Fibroblast of villous mesenchyme (primary cell): Measurements from ENCODE around the gene SLC3A2. TPM values are rescaled to one million over a fixed set of nuclear protein-coding genes. Genes with fewer than 3 reads are reported as not detected.
"Not testable (repeated sequence)": the region's sequence is repeated elsewhere in the genome, so short reads cannot be mapped to it uniquely, and the experiment has no call there.

ENCODE experiments used
- DNase-seq: peaks from one replicate; pipeline ENCODE4 v3.0.0-alpha.2; 2010; ENCODE audit warnings: low read depth
- H3K4me3 ChIP-seq: 2 replicates; pipeline ENCODE4 v1.5.1; 2011; ENCODE audit warnings: low read depth, mild to moderate bottlenecking, low read length
- total RNA-seq: library from RNA; depleted of rRNA; stranded (reverse); fragments of >200 nt; gene quantifications from 2 replicates; pipeline ENCODE4 v1.2.3, GENCODE V29; 2012
- TF ChIP-seq, protein P1 (sequence below): IDR thresholded peaks from 2 replicates; pipeline ENCODE4 v1.5.1; 2012; ENCODE audit warnings: low read depth, mild to moderate bottlenecking, low read length; ENCODE audit not compliant: insufficient read depth

Gene SLC3A2
- total RNA-seq, 1 donor = 117 TPM

GRCh38 chr11:62839050-62839945 lies 41.4 kb upstream of the SLC3A2 start, which contains the start of gene WDR74:
TSS of gene WDR74 (minus strand) at chr11:62839590. CDS start at chr11:62839570, 20 bp downstream.
- peak within 1 kb of the TSS; percentile 95 for H3K4me3 ChIP-seq
- DNase-seq = peak; percentile 96
- TF ChIP-seq, protein P1, sequence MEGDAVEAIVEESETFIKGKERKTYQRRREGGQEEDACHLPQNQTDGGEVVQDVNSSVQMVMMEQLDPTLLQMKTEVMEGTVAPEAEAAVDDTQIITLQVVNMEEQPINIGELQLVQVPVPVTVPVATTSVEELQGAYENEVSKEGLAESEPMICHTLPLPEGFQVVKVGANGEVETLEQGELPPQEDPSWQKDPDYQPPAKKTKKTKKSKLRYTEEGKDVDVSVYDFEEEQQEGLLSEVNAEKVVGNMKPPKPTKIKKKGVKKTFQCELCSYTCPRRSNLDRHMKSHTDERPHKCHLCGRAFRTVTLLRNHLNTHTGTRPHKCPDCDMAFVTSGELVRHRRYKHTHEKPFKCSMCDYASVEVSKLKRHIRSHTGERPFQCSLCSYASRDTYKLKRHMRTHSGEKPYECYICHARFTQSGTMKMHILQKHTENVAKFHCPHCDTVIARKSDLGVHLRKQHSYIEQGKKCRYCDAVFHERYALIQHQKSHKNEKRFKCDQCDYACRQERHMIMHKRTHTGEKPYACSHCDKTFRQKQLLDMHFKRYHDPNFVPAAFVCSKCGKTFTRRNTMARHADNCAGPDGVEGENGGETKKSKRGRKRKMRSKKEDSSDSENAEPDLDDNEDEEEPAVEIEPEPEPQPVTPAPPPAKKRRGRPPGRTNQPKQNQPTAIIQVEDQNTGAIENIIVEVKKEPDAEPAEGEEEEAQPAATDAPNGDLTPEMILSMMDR = no peak

DNA sequence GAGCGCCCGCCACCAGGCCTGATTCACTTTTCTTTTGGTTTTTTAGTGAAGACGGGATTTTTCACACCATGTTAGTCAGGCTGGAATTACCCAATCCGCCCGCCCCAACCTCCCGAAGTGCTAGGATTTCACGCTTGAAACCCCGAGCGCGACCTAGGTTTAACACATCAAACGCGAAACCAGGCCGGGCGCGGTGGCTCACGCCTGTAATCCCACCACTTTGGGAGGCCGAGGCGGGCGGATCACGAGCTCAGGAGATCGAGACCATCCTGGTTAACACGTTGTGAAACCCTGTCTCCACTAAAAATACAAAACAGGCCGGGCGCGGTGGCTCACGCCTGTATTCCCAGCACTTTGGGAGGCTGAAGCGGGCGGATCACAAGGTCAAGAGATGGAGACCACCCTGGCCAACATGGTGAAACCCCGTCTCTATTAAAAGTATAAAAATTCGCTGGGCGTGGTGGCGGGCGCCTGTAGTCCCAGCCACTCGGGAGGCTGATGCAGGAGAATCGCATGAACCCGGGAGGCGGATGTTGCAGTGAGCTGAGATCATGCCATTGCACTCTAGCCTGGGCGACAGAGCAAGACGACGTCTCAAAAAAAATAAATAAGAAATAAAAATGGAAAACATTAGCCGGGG lies 39.9 kb upstream of the SLC3A2 start:
- DNase-seq = peak; percentile 91

DNA sequence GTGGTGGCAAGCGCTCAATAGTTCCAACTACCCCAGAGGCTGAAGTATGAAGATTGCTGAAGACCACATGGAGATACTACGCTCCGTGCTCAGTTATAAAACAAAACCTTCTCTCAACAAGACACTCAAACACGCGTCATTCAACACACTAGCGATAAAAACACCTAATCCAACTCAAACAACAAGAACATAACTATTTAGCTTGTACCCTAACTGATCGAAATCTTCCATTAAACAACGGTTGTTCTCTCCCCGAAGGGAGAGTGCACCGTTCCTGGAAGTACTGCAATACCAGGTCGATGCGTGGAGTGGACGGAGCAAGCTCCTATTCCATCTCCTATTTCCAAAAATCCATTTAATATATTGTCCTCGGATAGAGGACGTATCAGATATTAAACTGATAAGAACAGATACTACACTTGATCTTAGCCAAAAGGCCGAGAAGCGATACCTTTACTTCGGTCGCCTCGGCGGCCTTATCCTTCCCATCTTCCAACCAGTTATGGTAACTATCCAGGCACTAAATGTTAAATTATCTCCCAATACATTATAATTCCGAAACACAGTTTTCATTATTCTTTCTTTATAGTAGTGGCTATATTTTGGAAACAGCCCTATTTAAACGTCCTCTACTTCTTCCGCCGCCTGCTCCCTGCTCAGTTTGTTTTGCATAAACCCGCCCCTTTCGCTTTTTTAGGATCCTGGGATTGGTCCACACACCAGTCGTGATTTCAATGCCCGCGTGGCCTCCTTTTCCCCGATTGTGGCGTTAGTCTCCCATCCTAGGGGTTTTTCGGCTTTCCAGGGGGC lies 39.1 kb upstream of the SLC3A2 start:
- peak; percentile 100 for DNase-seq
- peak overlapping the region; percentile 95 for H3K4me3 ChIP-seq
- TF ChIP-seq, protein P1 = no peak

More for the DNA sequence above, 39.9 kb upstream of the SLC3A2 start:
- peak overlapping the region; percentile 95 for H3K4me3 ChIP-seq

DNA sequence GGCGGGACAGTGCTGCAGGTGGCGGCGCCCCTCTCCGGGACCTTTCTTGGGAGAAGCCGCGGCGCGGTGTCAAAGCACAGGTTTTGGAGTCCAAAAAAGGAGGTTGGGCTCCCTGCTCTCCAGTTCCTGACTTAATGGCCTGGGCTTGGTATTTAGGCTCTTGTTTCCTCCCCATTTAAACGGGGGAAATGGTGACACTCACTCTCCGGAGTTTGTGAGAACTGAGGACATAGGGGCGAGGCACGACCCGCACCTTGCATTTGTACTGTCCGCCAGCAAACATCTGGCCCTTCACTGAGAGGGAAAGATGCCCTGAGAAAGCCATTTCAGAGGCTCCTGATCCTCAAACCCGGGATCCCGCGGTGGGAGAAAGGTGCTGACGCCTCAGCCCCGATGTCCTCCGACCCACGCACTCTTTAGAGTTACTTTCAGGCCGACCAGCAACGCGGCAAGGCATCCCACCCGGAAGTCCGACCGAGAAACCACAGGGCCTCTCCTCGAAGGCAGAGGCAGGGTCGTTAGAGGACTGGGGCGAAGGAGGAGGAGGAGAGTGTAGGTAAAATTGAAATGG lies 38.4 kb upstream of the SLC3A2 start:
- TF ChIP-seq, protein P1 = no peak
- peak overlapping the region; percentile 45 for H3K4me3 ChIP-seq
- DNase-seq = peak; percentile 43

- DNase-seq = not testable (repeated sequence)
Observed at GRCh38 chr11:62842891-62843290, 37.8 kb upstream of the SLC3A2 start.

DNA sequence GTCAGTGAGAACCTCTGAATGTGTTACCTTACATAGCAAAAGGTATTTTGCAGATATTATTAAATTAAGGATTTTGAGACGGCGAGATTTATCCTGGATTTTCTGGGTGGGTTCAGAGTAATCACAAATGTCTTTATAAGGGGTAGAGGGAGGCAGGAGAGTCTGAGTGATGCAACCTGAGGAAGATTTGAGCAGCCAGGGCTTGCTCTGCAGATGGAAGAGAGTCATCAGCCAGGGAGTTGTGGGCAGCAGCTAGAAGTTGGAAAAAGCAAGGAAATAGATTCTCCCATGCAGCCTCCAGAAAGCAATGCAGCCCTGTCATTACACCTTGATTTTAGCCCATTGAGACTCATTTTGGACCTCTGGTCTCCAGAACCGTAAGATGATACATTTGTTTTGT lies 37.2 kb upstream of the SLC3A2 start:
- DNase-seq = no peak
- TF ChIP-seq, protein P1 = no peak
- no peak overlapping the region for H3K4me3 ChIP-seq

More at GRCh38 chr11:62842891-62843290, 37.8 kb upstream of the SLC3A2 start:
- not testable (repeated sequence) for H3K4me3 ChIP-seq

DNA sequence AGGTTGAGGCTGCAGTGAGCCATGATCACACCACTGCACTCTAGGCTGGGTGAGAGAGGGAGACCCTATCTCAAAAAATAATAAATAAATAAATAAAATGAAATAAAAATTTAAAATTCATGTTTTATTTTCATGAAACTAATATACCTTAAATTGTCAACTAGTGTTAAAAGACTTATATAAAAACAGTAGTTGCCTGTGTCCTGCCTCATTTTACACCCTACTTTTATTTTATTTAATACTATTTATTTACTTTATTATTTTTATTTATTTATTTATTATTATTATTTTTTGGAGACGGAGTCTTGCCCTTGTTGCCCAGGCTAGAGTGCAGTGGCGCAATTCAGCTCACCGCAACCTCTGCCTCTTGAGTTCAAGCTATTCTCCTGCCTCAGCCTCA lies 36.5 kb upstream of the SLC3A2 start:
- TF ChIP-seq, protein P1 = no peak
- no peak overlapping the region for H3K4me3 ChIP-seq
- no peak for DNase-seq
